Measurements from ENCODE around the gene HSPA1L.
A peak's percentile ranks its signal among the peaks of the same experiment; 100 is the strongest.

The HSPA1L gene

GRCh38 chr6:31781244-31782125, 33.6 kb downstream of the HSPA1L start:
- DNase-seq: no peak

- DNase-seq: no peak
Observed at GRCh38 chr6:31780507-31781243, 34.4 kb downstream of the HSPA1L start.

- DNase-seq: no peak
Observed at GRCh38 chr6:31779908-31780307, 35.2 kb downstream of the HSPA1L start.

GRCh38 chr6:31778999-31779885, 35.8 kb downstream of the HSPA1L start:
- DNase-seq: no peak

- DNase-seq: no peak
Observed at GRCh38 chr6:31778193-31778592, 36.9 kb downstream of the HSPA1L start.

- no peak for DNase-seq
Observed at GRCh38 chr6:31777667-31778050, 37.4 kb downstream of the HSPA1L start.

GRCh38 chr6:31776989-31777666, 38.0 kb downstream of the HSPA1L start, which contains the start of gene VWA7:
Gene VWA7, minus strand, starts transcription at chr6:31777328. Its CDS starts 549 bp downstream, at chr6:31776779.
- DNase-seq: peak; percentile 69

- no peak for DNase-seq
Observed at GRCh38 chr6:31776485-31776988, 38.5 kb downstream of the HSPA1L start.

GRCh38 chr6:31775633-31776484, 39.2 kb downstream of the HSPA1L start:
- DNase-seq: no peak

GRCh38 chr6:31775184-31775583, 39.9 kb downstream of the HSPA1L start:
- no peak for DNase-seq

- DNase-seq: peak; percentile 45
Observed at GRCh38 chr6:31771992-31772358, 43.1 kb downstream of the HSPA1L start.

GRCh38 chr6:31770860-31771259, 44.2 kb downstream of the HSPA1L start:
- DNase-seq: no peak

GRCh38 chr6:31769684-31770371, 45.3 kb downstream of the HSPA1L start:
- DNase-seq: peak; percentile 33

GRCh38 chr6:31768363-31769257, 46.5 kb downstream of the HSPA1L start:
- no peak for DNase-seq

- DNase-seq: no peak
Observed at GRCh38 chr6:31767096-31767645, 47.9 kb downstream of the HSPA1L start.

GRCh38 chr6:31765910-31766794, 48.9 kb downstream of the HSPA1L start:
- no peak for DNase-seq

GRCh38 chr6:31765559-31765909, 49.5 kb downstream of the HSPA1L start:
- no peak for DNase-seq

GRCh38 chr6:31764198-31764597, 50.9 kb downstream of the HSPA1L start:
- no peak for DNase-seq

Measured in fibroblast of skin of right quadriceps (primary cell).